HG03442 (cell line): ENCODE measurements around the gene SPINT3.

Experiments used
- ATAC-seq: cut with Tn5 transposase; IDR thresholded peaks from one replicate; pipeline ENCODE4 v1.9.1; 2021; ENCODE audit warnings: mild to moderate bottlenecking, moderate library complexity; ENCODE audit not compliant: unreplicated experiment

The SPINT3 gene, protein sequence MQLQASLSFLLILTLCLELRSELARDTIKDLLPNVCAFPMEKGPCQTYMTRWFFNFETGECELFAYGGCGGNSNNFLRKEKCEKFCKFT

DNA sequence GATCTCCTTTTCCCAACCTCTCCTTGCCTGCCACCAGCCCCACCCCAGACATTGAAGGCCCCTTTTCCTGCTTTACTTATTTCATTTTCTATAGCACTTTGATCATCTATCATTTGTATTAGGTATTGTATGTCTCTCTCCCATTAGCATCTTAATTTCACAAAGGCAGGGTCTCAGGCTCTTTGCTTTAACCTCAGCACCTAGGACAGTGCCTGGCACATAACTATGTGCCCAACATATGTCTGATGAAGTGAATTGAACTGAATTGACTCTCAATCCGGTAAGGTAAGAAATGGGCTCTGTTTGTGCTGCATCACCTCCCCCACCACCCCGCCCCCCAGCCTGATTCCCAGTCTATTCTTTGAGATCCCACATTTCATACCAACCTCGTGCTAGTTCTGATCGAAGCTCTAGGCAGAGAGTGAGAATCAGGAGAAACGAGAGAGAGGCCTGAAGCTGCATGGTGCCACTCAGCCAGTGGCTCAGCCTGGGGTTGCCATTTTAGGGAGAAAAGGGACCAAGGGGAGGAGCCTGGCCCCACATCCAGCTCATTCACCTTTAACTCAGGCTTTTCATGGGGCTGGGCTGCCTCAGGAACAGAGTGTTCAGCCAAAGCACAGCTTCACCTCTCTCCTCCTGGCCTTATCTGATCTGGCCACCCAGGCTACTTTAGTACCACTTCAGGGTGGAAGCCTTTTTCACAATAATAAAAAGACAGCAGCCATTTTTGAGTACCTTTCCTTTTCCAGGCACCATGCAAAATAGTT, at the start of gene SPINT3:
SPINT3 (minus strand) TSS at position 476 of the 767 bp plus-strand sequence; CDS start at position 462, 14 bp downstream.
- ATAC-seq = no peak

DNA sequence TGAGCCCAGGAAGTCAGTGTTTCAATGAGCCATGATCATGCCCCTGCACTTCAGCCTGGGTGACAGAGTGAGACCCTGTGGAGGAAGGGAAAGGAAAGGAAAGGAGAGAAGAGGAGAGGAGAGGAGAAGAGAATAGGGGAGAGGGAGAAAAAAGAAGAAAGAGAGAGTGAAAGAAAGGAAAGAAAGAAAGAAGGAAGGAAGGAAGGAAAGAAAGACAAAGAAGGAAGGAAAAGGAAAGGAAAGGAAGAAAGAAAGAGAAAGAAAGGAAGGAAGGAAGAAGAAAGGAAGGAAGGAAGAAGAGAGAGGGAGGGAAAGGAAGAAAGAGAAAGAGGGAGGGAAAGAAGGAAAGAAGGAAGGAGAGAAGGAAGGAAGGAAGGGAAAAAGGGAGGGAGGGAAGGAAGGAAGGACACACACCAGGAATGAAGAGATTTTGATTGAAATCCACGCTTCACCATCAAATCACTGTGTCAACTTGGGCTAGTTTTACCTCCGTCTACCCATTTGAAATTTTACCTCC, 49.4 kb upstream of the SPINT3 start:
- no peak for ATAC-seq

DNA sequence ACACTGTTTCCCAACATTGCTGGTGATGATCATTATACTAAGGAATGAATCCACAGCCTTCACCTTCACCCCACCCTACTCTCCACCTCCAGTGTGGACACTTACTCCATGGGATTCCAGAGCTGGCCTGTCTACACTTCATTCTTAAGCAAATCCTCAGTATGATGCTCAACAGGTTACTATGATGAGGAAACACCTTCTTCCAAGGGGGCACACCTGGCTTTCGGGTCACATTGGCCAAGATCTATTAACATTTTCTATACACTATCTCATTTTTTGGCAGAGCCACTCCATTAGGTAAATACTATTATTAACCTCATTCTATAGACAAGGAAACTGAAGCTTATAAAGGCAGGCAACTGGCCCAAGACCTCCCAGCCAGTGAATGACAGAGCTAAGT, 39.8 kb upstream of the SPINT3 start:
- ATAC-seq = no peak

DNA sequence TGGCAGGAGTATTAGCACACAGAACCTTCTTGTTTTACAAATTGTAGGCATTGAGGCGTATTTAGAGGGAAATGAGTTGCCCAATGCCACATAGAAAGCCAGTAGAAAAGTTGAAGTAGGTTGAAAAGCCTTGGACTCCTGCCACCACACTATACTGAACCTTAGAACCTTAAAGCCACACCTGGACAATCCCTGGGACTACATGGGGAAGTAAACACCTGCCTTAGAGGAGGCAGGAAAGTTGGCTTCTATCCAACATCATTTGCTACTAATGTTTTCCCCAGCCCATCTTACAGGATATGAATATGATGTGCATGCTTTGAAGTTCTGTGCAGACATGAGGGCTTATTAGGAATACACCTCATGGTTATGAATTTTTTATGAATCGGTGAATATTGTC, 37.0 kb upstream of the SPINT3 start:
- no peak for ATAC-seq

DNA sequence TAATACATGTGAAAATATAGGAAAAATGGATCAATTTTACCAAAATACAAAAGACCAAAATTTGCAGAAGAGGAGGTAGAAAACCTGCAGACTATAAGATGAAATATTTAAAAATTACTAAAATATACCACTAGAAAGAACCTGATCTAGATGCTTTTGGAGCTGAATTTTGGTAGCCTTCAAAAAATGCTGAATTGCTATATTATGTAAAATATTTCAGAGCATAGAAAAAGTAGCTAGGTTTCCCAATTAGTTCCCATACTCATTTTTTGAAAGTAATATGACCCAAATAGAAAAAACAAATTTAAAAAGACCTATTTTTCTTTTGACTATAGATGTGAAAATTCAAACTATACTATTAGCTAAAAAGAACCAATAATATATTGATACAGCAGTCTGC, 35.3 kb upstream of the SPINT3 start:
- no peak for ATAC-seq

DNA sequence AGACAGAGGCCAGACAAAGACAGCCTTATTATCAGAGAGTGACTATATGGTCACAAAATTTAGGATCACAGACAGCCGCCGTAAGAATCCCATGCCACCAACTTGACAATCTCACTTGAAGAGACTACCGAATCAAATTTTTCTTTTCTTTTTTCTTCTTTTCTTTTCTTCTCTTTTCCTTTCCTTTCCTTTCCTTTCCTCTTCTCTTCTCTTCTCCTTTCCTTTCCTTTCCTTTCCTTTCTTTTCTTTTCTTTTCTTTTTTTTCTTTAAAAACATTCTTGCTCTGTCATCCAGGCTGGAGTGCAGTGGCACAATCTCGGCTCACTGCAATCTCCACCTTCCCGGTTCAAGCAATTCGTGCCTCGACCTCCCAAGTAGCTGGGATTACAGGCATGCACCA, 33.0 kb upstream of the SPINT3 start:
- ATAC-seq = no peak

DNA sequence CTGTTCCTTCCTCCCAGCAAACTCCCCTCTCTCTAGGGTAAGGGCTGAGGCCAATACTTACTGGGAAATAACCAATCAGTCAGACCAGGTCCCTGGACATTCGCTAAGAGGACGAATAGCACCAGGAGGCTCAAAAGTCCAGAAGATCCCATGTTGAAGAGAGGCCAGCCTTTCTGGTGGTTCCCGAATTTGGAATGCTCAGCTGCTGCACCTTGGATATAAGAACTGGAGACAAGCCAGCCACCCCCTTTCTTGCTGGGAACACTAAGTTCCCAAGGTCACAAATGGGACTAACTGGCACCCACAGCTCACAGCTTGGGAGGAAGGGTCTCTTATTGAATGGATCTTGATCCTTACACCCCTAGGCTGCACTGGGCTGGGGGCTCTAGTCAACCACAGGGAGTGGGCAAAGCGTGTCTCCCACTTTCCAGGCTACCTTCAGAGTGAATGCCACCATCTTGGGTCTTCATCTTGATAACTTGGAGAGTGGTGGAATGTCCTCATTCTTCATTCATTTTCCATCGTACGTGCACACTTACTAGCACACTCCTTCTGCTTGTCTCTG, 31.9 kb upstream of the SPINT3 start, which contains the start of gene EPPIN:
EPPIN (minus strand) TSS at position 196 of the 565 bp plus-strand sequence; CDS start at position 152, 44 bp downstream.
- no peak for ATAC-seq

DNA sequence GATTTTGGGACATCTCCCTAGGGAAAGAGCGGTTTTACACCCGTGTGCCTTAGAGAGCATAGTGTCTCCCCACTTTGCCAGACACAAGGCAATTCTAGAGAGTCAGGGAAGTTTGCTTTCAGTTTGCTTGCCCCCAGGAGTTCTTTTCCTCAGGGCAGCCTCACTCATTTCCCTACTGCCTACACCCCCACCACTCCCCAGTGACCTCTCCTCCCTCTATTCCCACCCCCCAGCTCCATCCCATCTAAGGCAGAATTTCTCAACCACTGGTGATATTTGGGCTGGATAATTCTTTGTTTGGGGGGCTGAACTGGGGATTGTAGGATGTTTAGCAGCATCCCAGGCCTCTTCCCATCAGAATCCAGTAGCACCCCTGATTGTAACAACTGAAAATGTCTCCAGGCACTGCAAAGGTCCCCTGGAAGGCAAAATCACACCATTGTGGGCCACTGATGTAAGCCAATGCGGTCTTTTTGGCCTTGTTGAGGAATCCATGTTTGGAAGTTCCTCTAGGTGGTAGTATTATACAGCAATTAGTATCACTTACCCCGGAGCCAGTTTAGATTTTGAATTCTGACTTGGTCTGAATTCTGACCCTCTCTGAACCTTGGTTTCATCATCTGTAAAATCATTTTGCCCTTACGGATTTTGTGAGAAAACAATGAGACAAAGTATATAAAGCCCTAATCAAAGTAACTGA, 30.5 kb upstream of the SPINT3 start:
- no peak for ATAC-seq

DNA sequence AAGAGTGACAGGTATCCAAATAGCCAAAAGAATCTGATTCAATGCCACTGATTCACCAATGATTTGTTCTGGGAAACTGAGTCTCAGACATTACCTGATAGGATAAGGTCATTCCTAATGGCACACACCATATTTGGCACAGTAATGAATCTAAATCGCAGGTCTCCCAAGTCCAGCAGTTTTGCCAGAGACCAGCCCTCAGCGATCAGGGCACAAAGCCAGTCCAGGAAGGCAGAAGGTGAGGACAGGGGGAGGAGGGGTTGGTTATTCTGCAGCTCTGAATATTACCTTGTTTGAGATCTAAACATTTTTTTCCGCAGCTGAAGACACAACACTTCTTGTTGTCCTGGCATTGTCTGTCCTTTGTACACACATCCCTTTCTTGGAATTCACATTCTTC, 29.9 kb upstream of the SPINT3 start:
- ATAC-seq = no peak

DNA sequence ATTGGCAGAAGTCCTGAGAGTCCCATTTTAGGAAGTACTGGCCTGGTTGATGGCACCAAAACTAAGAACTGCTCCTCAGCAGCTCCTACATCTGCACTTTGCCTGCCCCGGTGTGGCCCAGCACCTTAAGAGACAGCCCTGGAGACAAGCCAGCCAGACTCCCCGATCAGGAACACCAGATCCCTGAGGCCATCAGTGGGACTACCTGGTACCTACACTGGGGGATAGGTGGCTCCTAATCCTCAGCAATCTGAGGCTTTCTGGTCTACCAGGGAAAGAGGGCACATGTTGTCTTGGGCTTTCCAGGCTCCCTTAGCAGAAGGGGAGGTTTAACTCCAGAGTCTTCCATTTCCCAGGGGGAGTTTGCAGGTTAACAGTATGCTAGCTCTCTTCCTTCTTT, 24.0 kb upstream of the SPINT3 start, which contains the start of gene WFDC6:
WFDC6 (minus strand) TSS at position 101 of the 400 bp plus-strand sequence; CDS start at position 26, 75 bp downstream.
- no peak for ATAC-seq

DNA sequence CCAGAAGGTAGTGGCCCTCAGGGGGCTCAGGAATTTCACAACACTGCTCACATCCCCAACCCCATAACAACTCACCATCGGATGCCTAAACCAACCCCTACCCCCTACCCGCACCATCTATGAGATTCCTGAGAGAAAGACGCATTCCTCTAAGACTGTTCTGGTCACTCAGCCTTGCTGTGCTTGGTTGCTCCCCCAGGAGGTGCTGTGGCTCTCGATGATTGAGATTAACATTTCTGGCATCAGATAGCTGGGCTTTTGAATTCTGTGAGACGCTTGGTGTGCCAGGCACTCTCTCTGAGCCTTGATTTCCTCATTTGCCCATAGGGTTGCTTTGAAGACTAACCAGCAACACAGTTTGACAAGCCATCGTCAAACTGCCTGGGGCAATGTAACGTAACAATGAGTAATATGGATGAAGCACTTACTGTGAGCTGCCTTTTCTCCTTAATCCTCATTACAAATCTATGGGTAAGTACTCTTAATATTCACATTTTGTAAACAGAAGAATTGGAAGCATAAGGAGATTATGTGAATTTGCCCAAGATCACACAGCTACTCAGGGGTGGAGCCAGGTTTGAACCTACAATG, 22.9 kb upstream of the SPINT3 start:
- no peak for ATAC-seq

DNA sequence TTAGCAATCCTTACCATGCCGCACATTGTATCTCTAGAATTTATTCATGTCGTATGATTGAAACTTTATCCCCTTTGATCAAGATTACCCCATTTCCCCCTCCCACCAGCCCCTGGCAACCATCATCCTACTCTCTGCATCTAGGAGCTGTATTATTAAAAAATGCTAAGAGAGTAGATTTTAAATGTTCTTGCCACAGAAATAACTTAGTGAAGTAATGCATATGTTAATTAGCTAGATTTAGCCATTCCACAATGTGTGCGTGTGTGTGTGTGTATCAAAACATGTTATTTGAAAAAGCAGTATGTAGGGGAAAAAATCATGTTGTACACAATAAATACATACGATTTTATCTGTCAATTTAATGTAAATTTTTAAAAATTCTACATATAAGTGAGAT, 11.9 kb upstream of the SPINT3 start:
- ATAC-seq = no peak

DNA sequence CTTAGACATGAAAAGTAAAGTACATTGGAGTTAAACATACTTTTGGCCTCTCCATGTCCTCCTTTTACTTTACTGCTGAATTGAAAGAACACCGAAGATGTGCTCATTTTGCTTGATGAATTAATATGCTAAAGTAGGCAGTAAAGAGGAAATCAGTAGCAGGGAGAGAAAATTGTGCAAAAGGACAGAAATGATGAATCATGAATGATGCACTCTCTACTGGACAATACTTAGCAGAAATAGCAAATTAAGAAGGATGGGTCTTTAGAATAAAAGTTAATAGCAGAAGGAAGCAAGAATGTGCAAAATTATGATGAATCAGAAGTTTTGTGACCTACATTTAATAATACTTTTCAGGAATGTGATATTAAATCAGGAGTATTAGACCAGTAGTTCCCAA, 8.4 kb upstream of the SPINT3 start:
- no peak for ATAC-seq

DNA sequence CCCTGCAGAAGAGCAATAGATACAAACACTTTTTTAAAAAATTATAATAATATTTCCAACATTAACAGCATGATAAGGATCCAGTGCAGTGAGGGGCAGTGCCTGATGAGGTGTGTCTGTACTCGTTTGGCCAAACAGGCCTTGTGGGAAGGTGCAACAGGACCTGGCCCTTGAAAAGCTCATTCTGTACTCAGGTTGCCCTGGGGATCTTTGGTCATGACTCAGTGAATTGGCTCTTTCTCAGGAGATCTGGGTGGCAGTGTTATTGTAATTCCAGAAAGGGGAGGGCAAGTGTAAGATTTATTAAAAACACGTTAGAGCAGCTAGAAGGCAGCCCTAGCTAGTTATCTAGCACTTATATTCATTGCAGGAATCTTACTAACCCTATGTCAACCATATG, 2.9 kb upstream of the SPINT3 start:
- no peak for ATAC-seq

DNA sequence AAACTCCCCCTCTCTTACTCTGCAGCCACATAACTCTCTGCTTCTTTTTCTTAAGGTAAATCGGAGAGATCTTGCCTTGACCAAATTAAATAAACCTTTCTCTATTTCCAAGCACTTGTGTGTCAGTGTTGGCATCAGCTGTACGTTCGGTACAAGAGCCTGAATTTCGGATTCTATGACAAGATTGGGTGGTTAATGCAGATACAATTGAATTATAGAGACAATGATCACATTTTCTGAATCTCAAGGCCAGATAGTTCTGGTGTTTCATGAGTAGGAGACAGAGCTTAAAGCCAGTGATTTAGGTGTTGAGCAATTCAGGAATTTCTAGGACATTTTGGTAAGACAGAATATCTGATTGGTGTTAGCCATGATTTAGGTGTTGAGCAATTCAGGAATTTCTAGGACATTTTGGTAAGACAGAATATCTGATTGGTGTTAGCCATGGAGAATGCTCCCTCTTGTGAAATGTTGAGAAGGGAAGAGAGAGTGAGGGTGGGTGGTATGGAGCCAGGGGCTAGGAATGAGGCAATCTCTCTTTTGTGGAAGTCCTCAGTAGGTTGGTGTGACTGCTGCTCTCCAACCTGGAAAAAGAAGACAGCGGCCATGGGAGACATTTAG, 5.1 kb downstream of the SPINT3 start:
- no peak for ATAC-seq

DNA sequence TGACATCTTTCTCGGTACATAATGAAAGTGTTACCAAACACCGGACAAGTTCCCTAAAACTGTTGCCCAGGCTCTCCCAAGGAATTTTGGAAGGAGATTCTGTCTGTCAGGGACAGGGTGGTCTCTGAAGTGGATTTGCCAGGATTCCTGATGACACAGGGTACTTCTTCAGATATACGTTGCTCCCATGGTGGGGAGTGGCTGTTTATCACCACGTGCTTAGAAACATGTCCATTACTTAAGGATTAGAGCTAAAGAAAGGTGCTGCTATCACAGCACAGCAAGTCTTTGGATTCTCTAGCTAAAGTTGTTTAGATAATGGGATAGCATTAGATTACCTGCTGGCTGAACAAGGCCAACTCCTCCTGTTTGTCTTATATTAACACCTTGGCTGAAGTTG, 6.3 kb downstream of the SPINT3 start:
- ATAC-seq = no peak

DNA sequence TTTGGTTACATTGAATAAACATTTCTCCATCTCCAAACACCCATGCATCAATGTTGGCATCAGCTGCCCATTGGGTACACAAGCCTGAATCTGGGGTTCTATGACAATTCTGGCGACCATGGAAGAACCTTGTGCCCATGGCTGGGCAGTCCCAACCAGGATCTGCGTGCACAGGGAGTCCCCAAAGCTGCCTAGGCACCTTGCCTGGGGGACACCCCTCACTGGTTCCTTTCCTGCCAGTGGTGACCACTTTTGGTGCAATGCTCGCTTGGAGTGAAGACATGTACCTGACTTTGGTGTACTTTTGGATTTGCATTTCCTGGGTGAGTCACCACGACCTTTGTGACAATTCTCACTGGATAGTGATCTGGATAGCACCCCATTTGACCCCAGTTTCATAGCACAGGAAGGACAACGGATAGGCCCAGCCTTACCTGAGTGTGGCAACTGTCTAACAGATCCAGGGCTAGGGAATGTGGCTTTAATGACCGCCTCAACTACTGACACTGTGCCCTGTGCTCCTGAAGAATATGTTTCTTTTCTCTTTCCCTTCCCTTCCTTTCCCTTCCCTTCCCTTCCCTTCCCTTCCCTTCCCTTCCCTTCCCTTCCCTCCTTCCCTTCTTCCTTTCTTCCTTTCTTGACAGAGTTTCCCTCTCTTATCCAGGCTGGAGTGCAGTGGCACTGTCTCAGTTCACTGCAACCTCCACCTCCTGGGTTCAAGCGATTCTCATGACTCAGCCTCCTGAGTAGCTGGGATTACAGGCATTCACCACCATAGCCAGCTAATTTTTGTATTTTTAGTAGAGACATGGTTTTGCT, 7.1 kb downstream of the SPINT3 start:
- ATAC-seq = no peak

DNA sequence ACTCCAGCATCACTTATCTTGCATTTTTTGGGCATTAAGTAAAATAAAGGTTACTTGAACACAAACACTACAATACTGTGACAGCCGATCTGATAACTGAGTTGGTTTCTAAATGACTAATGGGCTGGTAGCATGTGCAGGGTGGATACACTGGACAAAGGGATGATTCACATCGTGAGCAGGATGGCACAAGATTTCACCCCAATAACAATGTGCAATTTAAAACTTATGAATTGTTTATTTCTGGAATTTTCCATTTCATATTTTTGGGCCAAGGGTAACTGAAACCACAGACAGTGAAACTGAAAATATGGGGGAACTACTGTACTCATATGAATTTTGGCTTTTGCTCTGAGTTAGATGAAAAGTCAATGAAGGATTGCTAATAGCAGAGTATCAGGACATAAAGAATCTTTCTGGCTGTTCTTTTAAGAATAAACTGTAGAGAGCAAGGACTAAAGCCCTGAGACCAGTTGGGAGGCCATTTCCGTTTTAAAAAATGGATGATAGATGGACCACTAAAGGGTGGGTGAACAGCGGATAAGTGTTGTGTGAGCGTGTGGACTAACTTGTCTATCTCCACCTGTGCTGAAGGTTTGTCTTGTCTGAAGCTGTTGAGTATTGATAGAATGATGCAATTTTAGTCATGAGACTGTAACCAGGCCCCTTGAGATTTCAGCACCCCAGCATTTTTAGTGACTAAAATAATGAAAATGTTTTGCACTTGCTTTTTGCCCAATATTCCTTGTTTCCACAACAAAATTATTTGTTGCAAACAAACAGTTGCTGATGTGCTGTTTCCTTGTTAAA, 8.2 kb downstream of the SPINT3 start:
- no peak for ATAC-seq

DNA sequence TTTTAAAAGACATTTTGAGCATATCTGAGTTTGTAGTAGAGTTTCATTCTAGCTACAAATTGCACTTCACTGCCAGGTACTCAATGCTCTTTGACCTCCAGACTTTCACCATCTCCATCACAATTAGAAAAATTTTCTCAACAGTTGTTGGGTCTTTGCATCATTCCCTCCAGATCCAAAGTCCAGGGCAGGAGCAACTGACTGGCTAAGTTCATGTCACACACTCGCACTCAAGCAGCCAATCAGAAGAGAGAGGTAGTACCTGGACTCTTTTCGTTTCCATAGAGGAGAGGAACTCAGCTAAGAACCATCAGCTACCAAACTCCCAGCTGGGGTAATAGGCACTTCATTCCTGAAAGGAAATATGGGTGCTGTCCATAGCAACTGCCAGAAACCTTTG, 9.0 kb downstream of the SPINT3 start:
- no peak for ATAC-seq
